ACC112 (cell line): ENCODE data around the gene CHTOP.

Experiments used
- H2AFZ ChIP-seq: fragments of 200-600 bp; sonication (generic); one replicate; pipeline ENCODE4 v1.6.0; 2017; ENCODE audit warnings: antibody characterized with exemption, low read length; ENCODE audit not compliant: unreplicated experiment
- H3K27ac ChIP-seq: fragments of 200-600 bp; sonication (generic); 2 replicates; pipeline ENCODE4 v1.5.1; 2014; ENCODE audit warnings: low read depth, mild to moderate bottlenecking, antibody characterized with exemption, low read length, moderate library complexity
- H3K27me3 ChIP-seq: fragments of 200-600 bp; sonication (generic); 2 replicates; pipeline ENCODE4 v1.6.1; 2014; ENCODE audit warnings: mild to moderate bottlenecking, antibody characterized with exemption, low read length, moderate library complexity, mixed read lengths; ENCODE audit not compliant: insufficient read depth
- H3K36me3 ChIP-seq: fragments of 200-600 bp; sonication (generic); 2 replicates; pipeline ENCODE4 v1.6.1; 2016; ENCODE audit warnings: mild to moderate bottlenecking, antibody characterized with exemption, low read length, moderate library complexity, mixed read lengths; ENCODE audit not compliant: insufficient read depth
- H3K4me1 ChIP-seq: fragments of 200-600 bp; sonication (generic); one replicate; pipeline ENCODE4 v1.6.1; 2016; ENCODE audit warnings: low read length, mixed read lengths; ENCODE audit not compliant: insufficient read depth, unreplicated experiment, control insufficient read depth
- H3K4me3 ChIP-seq: fragments of 200-600 bp; sonication (generic); 2 replicates; pipeline ENCODE4 v1.5.1; 2014; ENCODE audit warnings: mild to moderate bottlenecking, low read depth, low read length
- H3K79me2 ChIP-seq: fragments of 200-600 bp; sonication (generic); one replicate; pipeline ENCODE4 v1.6.0; 2016; ENCODE audit warnings: low read length; ENCODE audit not compliant: control insufficient read depth, unreplicated experiment, insufficient read depth

CHTOP gene

DNA sequence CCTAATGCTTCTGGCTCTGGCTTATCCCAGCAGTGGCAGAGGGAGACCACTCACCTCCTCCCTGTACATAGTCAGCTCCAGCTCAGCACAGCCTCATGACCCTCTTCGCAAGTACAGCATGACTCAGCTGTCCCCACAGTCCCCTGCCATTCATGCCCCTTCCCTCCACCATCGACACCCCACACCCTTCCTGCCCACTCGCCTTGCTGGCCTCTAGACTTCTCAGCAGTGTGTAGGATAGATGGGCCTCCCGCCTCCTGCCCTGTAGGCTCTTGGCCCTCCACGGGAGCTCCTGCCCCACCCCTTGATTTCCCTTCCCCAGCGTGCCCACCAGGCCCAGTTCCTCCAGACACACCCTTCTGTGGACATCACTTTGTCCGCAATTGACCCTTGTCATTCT, 54.4 kb downstream of the CHTOP start:
- Histone ChIP-seq H3K4me1 (no peaks in the 10 kb centered on the region), H3K4me3 (no peak overlapping the region), H3K27me3 (no peaks in the 10 kb centered on the region), H3K36me3 (no peaks in the 10 kb centered on the region), H3K79me2 (no peaks in the 10 kb centered on the region), H3K27ac (no peak overlapping the region), H2AFZ (no peak overlapping the region)

DNA sequence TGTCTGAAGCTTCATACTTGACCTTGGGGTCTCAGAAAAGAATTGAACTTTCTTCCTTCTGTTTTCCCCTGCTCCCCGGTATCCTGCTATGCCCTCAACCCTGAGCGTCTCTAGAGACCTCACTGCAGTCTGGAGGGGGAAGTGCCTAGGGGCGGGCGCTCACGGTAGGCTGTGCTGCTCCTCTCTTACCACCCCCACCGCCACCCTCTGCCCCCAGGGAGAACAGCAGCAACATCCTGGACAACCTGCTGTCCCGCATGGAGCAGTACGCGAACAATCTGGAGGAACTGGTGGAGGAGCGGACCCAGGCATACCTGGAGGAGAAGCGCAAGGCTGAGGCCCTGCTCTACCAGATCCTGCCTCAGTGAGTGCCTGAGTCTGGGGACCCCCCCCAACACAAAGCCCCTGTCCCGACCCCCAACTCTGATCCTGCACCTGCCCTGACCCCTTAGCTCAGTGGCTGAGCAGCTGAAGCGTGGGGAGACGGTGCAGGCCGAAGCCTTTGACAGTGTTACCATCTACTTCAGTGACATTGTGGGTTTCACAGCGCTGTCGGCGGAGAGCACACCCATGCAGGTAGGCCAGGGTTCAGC, 55.0 kb downstream of the CHTOP start:
- H3K4me1 ChIP-seq = no peaks in the 10 kb centered on the region
- H3K4me3 ChIP-seq = no peak overlapping the region
- H2AFZ ChIP-seq = no peak overlapping the region
- H3K27ac ChIP-seq = no peak overlapping the region
- H3K27me3 ChIP-seq = no peaks in the 10 kb centered on the region
- H3K79me2 ChIP-seq = no peaks in the 10 kb centered on the region
- H3K36me3 ChIP-seq = no peaks in the 10 kb centered on the region

DNA sequence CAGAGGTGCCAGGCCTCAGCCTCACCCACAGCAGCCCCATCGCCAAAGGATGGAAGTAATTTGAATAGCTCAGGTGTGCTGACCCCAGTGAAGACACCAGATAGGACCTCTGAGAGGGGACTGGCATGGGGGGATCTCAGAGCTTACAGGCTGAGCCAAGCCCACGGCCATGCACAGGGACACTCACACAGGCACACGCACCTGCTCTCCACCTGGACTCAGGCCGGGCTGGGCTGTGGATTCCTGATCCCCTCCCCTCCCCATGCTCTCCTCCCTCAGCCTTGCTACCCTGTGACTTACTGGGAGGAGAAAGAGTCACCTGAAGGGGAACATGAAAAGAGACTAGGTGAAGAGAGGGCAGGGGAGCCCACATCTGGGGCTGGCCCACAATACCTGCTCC, 59.6 kb downstream of the CHTOP start:
- Histone ChIP-seq H3K27ac (no peak overlapping the region), H3K36me3 (no peaks in the 10 kb centered on the region), H3K79me2 (no peaks in the 10 kb centered on the region), H3K4me1 (peaks cover 14% of the 10 kb centered on the region), H3K27me3 (no peaks in the 10 kb centered on the region), H2AFZ (no peak overlapping the region), H3K4me3 (no peak overlapping the region)
